CD4-positive, alpha-beta memory T cell (primary cell): ENCODE measurements around the gene NUBPL. TPM values are rescaled to one million over a fixed set of nuclear protein-coding genes. Genes with fewer than 3 reads are reported as not detected.
"Not testable (repeated sequence)": the region's sequence is repeated elsewhere in the genome, so short reads cannot be mapped to it uniquely, and the experiment has no call there.

Source experiments
- CTCF ChIA-PET: fragments of 350-600 bp; sonication (Branson Sonifier 250); formaldehyde crosslinking; loops from one replicate; lab custom pipeline; 2021; ENCODE audit warnings: inconsistent platforms; ENCODE audit not compliant: partially characterized antibody; lab: Charles Lee
- POLR2A ChIA-PET: fragments of 350-600 bp; sonication (Branson Sonifier 250); formaldehyde crosslinking; loops from one replicate; lab custom pipeline; 2021; ENCODE audit not compliant: partially characterized antibody; lab: Charles Lee
- DNase-seq, 5 donors: peaks; one replicate each; pipeline versions ENCODE4 v3.0.0 to v3.0.0-alpha.2; 2020 to 2022; ENCODE audit warnings: mixed read lengths in 1 of 5
- H3K27ac ChIP-seq: one replicate; pipeline ENCODE4 v1.7.0; 2013; ENCODE audit warnings: low read depth, low read length
- H3K27me3 ChIP-seq: 2 replicates; pipeline ENCODE4 v1.7.0; 2013; ENCODE audit warnings: mild to moderate bottlenecking, low read length, moderate library complexity; ENCODE audit not compliant: insufficient read depth
- H3K36me3 ChIP-seq: 2 replicates; pipeline ENCODE4 v1.7.0; 2013; ENCODE audit warnings: mild to moderate bottlenecking, low read length, moderate library complexity; ENCODE audit not compliant: insufficient read depth
- H3K4me1 ChIP-seq: 2 replicates; pipeline ENCODE4 v1.7.0; 2013; ENCODE audit warnings: mild to moderate bottlenecking, low read length, moderate library complexity; ENCODE audit not compliant: insufficient read depth
- H3K4me3 ChIP-seq, 2 donors: one replicate each; pipeline ENCODE4 v1.7.0; 2013; ENCODE audit warnings: low read length in 2 of 2, mild to moderate bottlenecking in 1 of 2
- H3K9me3 ChIP-seq, 2 donors: one replicate each; pipeline ENCODE4 v1.7.0; 2013; ENCODE audit warnings: low read length in 2 of 2, control low read depth in 1 of 2; ENCODE audit not compliant: control insufficient read depth in 1 of 2
- H3K27ac Mint-ChIP-seq, 7 donors: one replicate each; pipeline ENCODE4 v1.8.0; 2020 to 2021; ENCODE audit warnings: mixed read lengths in 7 of 7, mild to moderate bottlenecking in 6 of 7, inconsistent platforms in 3 of 7, moderate library complexity in 3 of 7
- H3K27me3 Mint-ChIP-seq, 2 donors: one replicate each; pipeline ENCODE4 v1.8.0; 2020 to 2021; ENCODE audit warnings: mixed read lengths in 2 of 2
- H3K36me3 Mint-ChIP-seq, 2 donors: one replicate each; pipeline ENCODE4 v1.8.0; 2020 to 2021; ENCODE audit warnings: mixed read lengths in 2 of 2, inconsistent platforms in 1 of 2, mild to moderate bottlenecking in 1 of 2
- H3K4me1 Mint-ChIP-seq, 4 donors: one replicate each; pipeline ENCODE4 v1.8.0; 2020 to 2021; ENCODE audit warnings: mixed read lengths in 4 of 4, mild to moderate bottlenecking in 1 of 4
- H3K4me3 Mint-ChIP-seq, 8 donors: one replicate each; pipeline ENCODE4 v1.8.0; 2020 to 2021; ENCODE audit warnings: mixed read lengths in 8 of 8, mild to moderate bottlenecking in 7 of 8, moderate library complexity in 6 of 8, inconsistent platforms in 3 of 8
- H3K9me3 Mint-ChIP-seq, 8 donors: one replicate each; pipeline ENCODE4 v1.8.0; 2020 to 2021; ENCODE audit warnings: mixed read lengths in 8 of 8, mild to moderate bottlenecking in 5 of 8, inconsistent platforms in 3 of 8, moderate library complexity in 1 of 8
- intact Hi-C: fragments of 100-400 bp; cut with micrococcal nuclease; formaldehyde crosslinking; loops from one replicate; pipeline ENCODE4 v1.15.1; 2023
- polyA plus RNA-seq, 2 donors: library from polyadenylated mRNA; unstranded; fragments of 300-500 nt; fragmentation: Illumina TruSeq; gene quantifications; one replicate each; pipeline ENCODE4 v1.2.3, GENCODE V29; 2021
- total RNA-seq, 2 experiments: library from RNA; stranded (reverse); gene quantifications; one replicate each; pipeline ENCODE4 v1.2.3, GENCODE V29; 2021

The NUBPL gene
- total and polyA plus RNA-seq, 4 experiments from 2014 or later = 7.2 to 10.1 (median 7.4) TPM

- no peak overlapping the region for H3K27ac ChIP-seq
- Mint-ChIP-seq H3K27me3 (no peaks in the 10 kb centered on the region), H3K36me3 (peaks cover 57 to 72% of the 10 kb centered on the region in 2 donors), H3K27ac (peak overlapping the region in 1 of 7 donors; percentile 24), H3K4me3 (peak overlapping the region in 1 of 8 donors; percentile 47), H3K9me3 (peaks cover 2 to 54% (median 37%) of the 10 kb centered on the region in 8 donors), H3K4me1 (no peaks in the 10 kb centered on the region)
- POLR2A ChIA-PET = no interaction called here
- H3K4me1 ChIP-seq = no peaks in the 10 kb centered on the region
- intact Hi-C loops = no loop called here
- no peaks in the 10 kb centered on the region for H3K27me3 ChIP-seq
- no peak overlapping the region for H3K4me3 ChIP-seq
- CTCF ChIA-PET = no interaction called here
- no peak for DNase-seq
- no peaks in the 10 kb centered on the region for H3K36me3 ChIP-seq
- no peaks in the 10 kb centered on the region for H3K9me3 ChIP-seq
These were observed 141.9 kb downstream of the NUBPL start for GRCh38 chr14:31703056-31703455.

- no peaks in the 10 kb centered on the region for H3K27me3 Mint-ChIP-seq
- DNase-seq = no peak
- peaks cover 2 to 68% (median 41%) of the 10 kb centered on the region in 8 donors for H3K9me3 Mint-ChIP-seq
- intact Hi-C loops = no loop called here
- Histone ChIP-seq H3K27ac (no peak overlapping the region), H3K4me3 (no peak overlapping the region), H3K36me3 (no peaks in the 10 kb centered on the region), H3K4me1 (no peaks in the 10 kb centered on the region), H3K27me3 (no peaks in the 10 kb centered on the region), H3K9me3 (no peaks in the 10 kb centered on the region)
- H3K36me3 Mint-ChIP-seq = peaks cover 64 to 92% of the 10 kb centered on the region in 2 donors
- no peak overlapping the region for H3K4me3 Mint-ChIP-seq
- ChIA-PET CTCF (no interaction called here), POLR2A (no interaction called here)
- H3K4me1 Mint-ChIP-seq = no peaks in the 10 kb centered on the region
- no peak overlapping the region for H3K27ac Mint-ChIP-seq
These were observed 144.5 kb downstream of the NUBPL start for GRCh38 chr14:31705731-31706130.

- DNase-seq, H3K27me3 ChIP-seq, H3K27me3 Mint-ChIP-seq, H3K9me3 ChIP-seq, H3K27ac ChIP-seq, H3K4me3 Mint-ChIP-seq, H3K4me1 ChIP-seq, H3K27ac Mint-ChIP-seq, H3K4me3 ChIP-seq, CTCF ChIA-PET, POLR2A ChIA-PET, intact Hi-C loops, H3K4me1 Mint-ChIP-seq, H3K36me3 ChIP-seq: not testable (repeated sequence)
- peaks cover 59 to 89% of the 10 kb centered on the region in 2 donors for H3K36me3 Mint-ChIP-seq
- H3K9me3 Mint-ChIP-seq = peaks cover 2 to 42% (median 24%) of the 10 kb centered on the region in 8 donors
These were observed 147.5 kb downstream of the NUBPL start for GRCh38 chr14:31708661-31709060.

- Mint-ChIP-seq H3K27me3 (no peaks in the 10 kb centered on the region), H3K4me3 (no peak overlapping the region), H3K27ac (peak overlapping the region in 2 of 7 donors; percentile 19 to 70), H3K9me3 (peaks cover 0 to 19% (median 10%) of the 10 kb centered on the region in 8 donors), H3K4me1 (peaks cover 0 to 5% (median 0%) of the 10 kb centered on the region in 4 donors), H3K36me3 (peaks cover 36 to 67% of the 10 kb centered on the region in 2 donors)
- Histone ChIP-seq H3K27me3 (no peaks in the 10 kb centered on the region), H3K9me3 (no peaks in the 10 kb centered on the region), H3K27ac (no peak overlapping the region), H3K36me3 (no peaks in the 10 kb centered on the region), H3K4me1 (no peaks in the 10 kb centered on the region), H3K4me3 (no peak overlapping the region)
- POLR2A ChIA-PET = no interaction called here
- DNase-seq = peak in 1 of 5 donors; percentile 35
- CTCF ChIA-PET = no interaction called here
- intact Hi-C loops = no loop called here
These were observed 151.3 kb downstream of the NUBPL start for GRCh38 chr14:31712244-31713127.

GRCh38 chr14:31716208-31716607, 155.0 kb downstream of the NUBPL start:
- no peaks in the 10 kb centered on the region for H3K27me3 Mint-ChIP-seq
- intact Hi-C loops = no loop called here
- no peak overlapping the region for H3K4me3 ChIP-seq
- H3K36me3 Mint-ChIP-seq = peaks cover 19 to 38% of the 10 kb centered on the region in 2 donors
- H3K4me1 ChIP-seq = no peaks in the 10 kb centered on the region
- no peak overlapping the region for H3K27ac ChIP-seq
- H3K27me3 ChIP-seq = no peaks in the 10 kb centered on the region
- H3K4me3 Mint-ChIP-seq = no peak overlapping the region
- peaks cover 0 to 6% (median 4%) of the 10 kb centered on the region in 8 donors for H3K9me3 Mint-ChIP-seq
- no peaks in the 10 kb centered on the region for H3K9me3 ChIP-seq
- no peaks in the 10 kb centered on the region for H3K36me3 ChIP-seq
- DNase-seq = no peak
- H3K27ac Mint-ChIP-seq = no peak overlapping the region
- ChIA-PET CTCF (no interaction called here), POLR2A (no interaction called here)
- peaks cover 0 to 5% (median 0%) of the 10 kb centered on the region in 4 donors for H3K4me1 Mint-ChIP-seq

- no peaks in the 10 kb centered on the region for H3K9me3 ChIP-seq
- H3K4me3 ChIP-seq = no peak overlapping the region
- Mint-ChIP-seq H3K27ac (peak overlapping the region in 1 of 7 donors; percentile 77), H3K4me3 (no peak overlapping the region), H3K9me3 (peaks cover 0 to 10% (median 6%) of the 10 kb centered on the region in 8 donors), H3K4me1 (no peaks in the 10 kb centered on the region), H3K36me3 (peaks cover 11 to 33% of the 10 kb centered on the region in 2 donors), H3K27me3 (no peaks in the 10 kb centered on the region)
- H3K36me3 ChIP-seq = no peaks in the 10 kb centered on the region
- no peaks in the 10 kb centered on the region for H3K27me3 ChIP-seq
- no peaks in the 10 kb centered on the region for H3K4me1 ChIP-seq
- H3K27ac ChIP-seq = no peak overlapping the region
- ChIA-PET CTCF (no interaction called here), POLR2A (no interaction called here)
- DNase-seq = no peak
- intact Hi-C loops = no loop called here
These were observed 156.3 kb downstream of the NUBPL start for GRCh38 chr14:31717294-31718085.

GRCh38 chr14:31718585-31718984, 157.4 kb downstream of the NUBPL start:
- Histone ChIP-seq H3K4me3 (no peak overlapping the region), H3K4me1 (no peaks in the 10 kb centered on the region), H3K27ac (no peak overlapping the region), H3K27me3 (no peaks in the 10 kb centered on the region), H3K9me3 (no peaks in the 10 kb centered on the region), H3K36me3 (no peaks in the 10 kb centered on the region)
- CTCF ChIA-PET = no interaction called here
- peaks cover 2 to 19% (median 7%) of the 10 kb centered on the region in 8 donors for H3K9me3 Mint-ChIP-seq
- H3K4me1 Mint-ChIP-seq = peaks cover 0 to 4% (median 2%) of the 10 kb centered on the region in 4 donors
- peaks cover 7 to 29% of the 10 kb centered on the region in 2 donors for H3K36me3 Mint-ChIP-seq
- intact Hi-C loops = no loop called here
- no peaks in the 10 kb centered on the region for H3K27me3 Mint-ChIP-seq
- DNase-seq = no peak
- no peak overlapping the region for H3K4me3 Mint-ChIP-seq
- no peak overlapping the region for H3K27ac Mint-ChIP-seq
- POLR2A ChIA-PET = no interaction called here
